Embryonic facial prominence (tissue), 1 donor: ENCODE results near the gene RAP2B.
"Not testable (repeated sequence)": the region's sequence is repeated elsewhere in the genome, so short reads cannot be mapped to it uniquely, and the experiment has no call there.

ENCODE experiments used
- DNase-seq: peaks from one replicate; pipeline ENCODE4 v3.0.0-alpha.2; 2016; ENCODE audit errors: extremely low spot score

The RAP2B gene

GRCh38 chr3:153161714-153162512 is at the start of gene RAP2B:
RAP2B (plus strand) TSS chr3:153162226; CDS start chr3:153162694, 468 bp downstream.
- DNase-seq, result peak; percentile 86

GRCh38 chr3:153113541-153113940 is 48.5 kb upstream of the RAP2B start:
- DNase-seq, result no peak

GRCh38 chr3:153114270-153114669 is 47.8 kb upstream of the RAP2B start:
- not testable (repeated sequence) for DNase-seq

- no peak for DNase-seq
Observed at GRCh38 chr3:153115326-153115725, 46.7 kb upstream of the RAP2B start.

GRCh38 chr3:153127788-153128187 is 34.2 kb upstream of the RAP2B start:
- no peak for DNase-seq

GRCh38 chr3:153129426-153129825 is 32.6 kb upstream of the RAP2B start:
- no peak for DNase-seq

GRCh38 chr3:153129866-153130265 is 32.2 kb upstream of the RAP2B start:
- no peak for DNase-seq

- DNase-seq, result no peak
Observed at GRCh38 chr3:153130312-153130977, 31.6 kb upstream of the RAP2B start.

GRCh38 chr3:153137626-153138025 is 24.4 kb upstream of the RAP2B start:
- no peak for DNase-seq

GRCh38 chr3:153138276-153139210 is 23.5 kb upstream of the RAP2B start:
- DNase-seq, result peak; percentile 10

- DNase-seq, result no peak
Observed at GRCh38 chr3:153142961-153143360, 19.1 kb upstream of the RAP2B start.

- DNase-seq, result no peak
Observed at GRCh38 chr3:153144071-153144470, 18.0 kb upstream of the RAP2B start.

GRCh38 chr3:153144779-153145178 is 17.2 kb upstream of the RAP2B start:
- DNase-seq, result no peak

GRCh38 chr3:153145454-153145853 is 16.6 kb upstream of the RAP2B start:
- DNase-seq, result no peak

GRCh38 chr3:153146191-153147053 is 15.6 kb upstream of the RAP2B start:
- DNase-seq, result no peak

- no peak for DNase-seq
Observed at GRCh38 chr3:153150991-153151390, 11.0 kb upstream of the RAP2B start.

- not testable (repeated sequence) for DNase-seq
Observed at GRCh38 chr3:153155786-153156185, 6.2 kb upstream of the RAP2B start.

GRCh38 chr3:153158189-153158588 is 3.8 kb upstream of the RAP2B start:
- no peak for DNase-seq

GRCh38 chr3:153158961-153159735 is 2.9 kb upstream of the RAP2B start:
- DNase-seq, result no peak

GRCh38 chr3:153159771-153160397 is 2.1 kb upstream of the RAP2B start:
- DNase-seq, result no peak
